ENCODE data around the gene PLEKHO1. TPM values are rescaled to one million over a fixed set of nuclear protein-coding genes. Genes with fewer than 3 reads are reported as not detected.

Gene PLEKHO1
- total RNA-seq, 1 experiment from 2014 or later: 1.3 TPM

DNA sequence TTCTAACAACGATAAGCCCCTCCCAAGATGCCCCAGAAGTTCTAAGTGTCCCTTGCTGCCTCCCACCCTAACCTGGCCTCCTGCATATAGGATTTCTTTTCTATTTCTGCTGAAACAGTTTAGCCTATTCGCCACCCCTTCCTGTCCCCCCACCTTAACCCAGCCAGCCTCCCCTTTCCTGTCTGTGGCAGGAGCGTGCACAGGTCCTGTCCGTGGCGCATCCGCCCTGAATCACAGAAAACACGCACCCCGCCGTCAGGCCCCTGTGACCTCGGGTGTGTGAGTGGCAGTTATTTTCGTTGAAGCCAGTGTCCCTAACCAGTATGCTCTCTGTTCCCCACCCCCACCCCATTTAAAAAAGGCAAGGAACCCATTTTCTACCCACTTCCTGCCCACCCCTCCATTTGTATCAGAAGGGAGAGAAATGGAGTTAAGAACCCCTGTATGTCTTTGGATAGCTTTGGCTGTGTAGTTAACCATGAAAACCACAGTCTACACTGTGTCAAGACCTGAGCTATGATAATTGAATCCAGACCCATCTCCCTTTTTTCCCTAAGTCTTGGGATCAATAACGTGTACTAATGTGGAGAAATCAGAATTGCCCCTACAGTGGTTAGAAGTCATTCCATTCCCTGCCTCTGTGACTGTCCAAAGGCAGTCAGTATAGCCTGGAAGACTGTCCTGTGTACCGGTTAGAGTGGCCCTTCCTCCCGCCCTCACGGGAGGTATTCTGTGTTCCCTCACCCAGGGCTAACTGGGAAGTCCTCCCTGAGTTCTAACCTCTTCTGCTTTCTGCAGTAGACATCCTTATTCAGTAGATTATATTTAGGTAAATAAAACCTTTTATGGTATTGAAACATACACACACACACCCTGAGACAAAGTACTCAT, 1.8 kb downstream of the PLEKHO1 start:
- H3K4me2 ChIP-seq: no peak overlapping the region
- H3K27ac ChIP-seq: no peak overlapping the region
- BruUV-seq (replicated peaks): no TSS peak
- no peaks in the 10 kb centered on the region for H3K27me3 ChIP-seq (ENCODE audit: insufficient read depth, low read depth)
- H3K4me3 ChIP-seq: no peak overlapping the region
- no peaks in the 10 kb centered on the region for H3K9me2 ChIP-seq (ENCODE audit: insufficient read depth)
- no peaks in the 10 kb centered on the region for H3K36me3 ChIP-seq (ENCODE audit: low read depth)
- DNase-seq: no peak
- POLR2A ChIA-PET (ENCODE audit: unreplicated experiment): no interaction called here
- intact Hi-C loops (cut with micrococcal nuclease; ENCODE audit: unreplicated experiment): no loop called here
- H3K9me3 ChIP-seq (ENCODE audit: insufficient read depth, low read depth): no peaks in the 10 kb centered on the region
- CTCF ChIA-PET: interaction anchor here (0.8 kb wide), 1 partner anchor 23 kb away, joined by 3 read pairs; no protein-coding TSS in a partner anchor
- no peak overlapping the region for H2AFZ ChIP-seq
- H3K79me2 ChIP-seq (ENCODE audit: low read depth): no peaks in the 10 kb centered on the region
- no peaks in the 10 kb centered on the region; the same call in 1 of the 2 replicates for H3F3A ChIP-seq (ENCODE audit: insufficient read depth, low read depth)
- no peaks in the 10 kb centered on the region for H4K20me1 ChIP-seq (ENCODE audit: insufficient read depth)
- TF ChIP-seq EZH2 (IDR thresholded peaks at IDR 0.05; ENCODE audit: low read depth): no peak
- no peak for TF ChIP-seq CTCF (conservative IDR thresholded peaks at IDR 0.05)
- H3K4me1 ChIP-seq (replicated peaks; ENCODE audit: insufficient read depth): no peaks in the 10 kb centered on the region

GRCh38 chr1:150152182-150152536, 2.4 kb downstream of the PLEKHO1 start:
- no peak overlapping the region for H3K27ac ChIP-seq
- no peaks in the 10 kb centered on the region for H3K4me1 ChIP-seq (replicated peaks; ENCODE audit: insufficient read depth)
- CTCF ChIA-PET: interaction anchor here (0.8 kb wide), 1 partner anchor 22 kb away, joined by 3 read pairs; no protein-coding TSS in a partner anchor
- no peaks in the 10 kb centered on the region for H3K27me3 ChIP-seq (ENCODE audit: insufficient read depth, low read depth)
- H3K36me3 ChIP-seq (ENCODE audit: low read depth): no peaks in the 10 kb centered on the region
- no peak for DNase-seq
- H3F3A ChIP-seq (ENCODE audit: insufficient read depth, low read depth): no peaks in the 10 kb centered on the region; the same call in 1 of the 2 replicates
- no peak overlapping the region for H3K4me3 ChIP-seq
- H3K4me2 ChIP-seq: no peak overlapping the region
- no TSS peak for BruUV-seq (replicated peaks)
- no peaks in the 10 kb centered on the region for H3K9me2 ChIP-seq (ENCODE audit: insufficient read depth)
- H2AFZ ChIP-seq: no peak overlapping the region
- no peaks in the 10 kb centered on the region for H3K79me2 ChIP-seq (ENCODE audit: low read depth)
- no peak for TF ChIP-seq CTCF (conservative IDR thresholded peaks at IDR 0.05)
- no peak for TF ChIP-seq EZH2 (IDR thresholded peaks at IDR 0.05; ENCODE audit: low read depth)
- H3K9me3 ChIP-seq (ENCODE audit: insufficient read depth, low read depth): no peaks in the 10 kb centered on the region
- POLR2A ChIA-PET (ENCODE audit: unreplicated experiment): no interaction called here
- intact Hi-C loops (cut with micrococcal nuclease; ENCODE audit: unreplicated experiment): no loop called here
- no peaks in the 10 kb centered on the region for H4K20me1 ChIP-seq (ENCODE audit: insufficient read depth)

DNA sequence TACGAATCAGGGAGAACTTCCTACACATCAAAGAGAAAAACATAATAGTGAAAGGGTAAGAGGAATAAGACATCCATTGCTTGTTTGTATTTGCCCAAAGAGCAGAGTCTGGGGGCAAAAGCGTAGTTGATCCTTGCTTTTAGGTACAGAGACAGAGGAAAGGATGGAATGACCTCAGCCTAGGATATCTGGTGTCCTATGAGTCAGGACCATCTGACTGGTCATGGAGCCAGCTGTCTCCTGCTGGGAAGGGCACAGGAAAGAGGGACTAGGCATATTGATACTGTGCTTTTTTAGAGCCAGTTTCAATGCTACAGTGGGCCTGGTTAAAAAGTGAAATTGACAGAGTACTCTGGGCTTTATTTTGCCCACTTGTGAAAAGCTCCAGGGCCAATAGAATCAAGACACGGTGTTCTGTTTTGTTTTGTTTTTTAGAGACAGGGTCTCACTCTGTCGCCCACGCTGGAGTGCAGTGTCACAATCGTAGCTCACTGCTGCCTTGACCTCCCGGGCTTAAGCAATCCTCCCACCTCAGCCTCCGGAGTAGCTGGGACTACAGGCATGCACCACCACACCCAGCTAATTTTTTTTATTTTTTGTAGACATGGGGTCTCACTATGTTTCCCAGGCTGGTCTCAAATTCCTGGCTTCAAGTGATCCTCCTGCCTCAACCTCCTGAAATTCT, 3.2 kb downstream of the PLEKHO1 start:
- H3K4me2 ChIP-seq: no peak overlapping the region
- no peak for DNase-seq
- CTCF ChIA-PET: interaction anchor here (0.7 to 0.8 kb wide), 2 partner anchors 21 to 65 kb away, joined by 3 to 5 read pairs; no protein-coding TSS in a partner anchor

More for the DNA sequence above, 3.2 kb downstream of the PLEKHO1 start:
- Histone ChIP-seq H4K20me1 (ENCODE audit: insufficient read depth) (no peaks in the 10 kb centered on the region), H3K27me3 (ENCODE audit: insufficient read depth, low read depth) (no peaks in the 10 kb centered on the region), H3K9me3 (ENCODE audit: insufficient read depth, low read depth) (no peaks in the 10 kb centered on the region), H3K36me3 (ENCODE audit: low read depth) (no peaks in the 10 kb centered on the region), H3F3A (ENCODE audit: insufficient read depth, low read depth) (no peaks in the 10 kb centered on the region; the same call in 1 of the 2 replicates), H2AFZ (no peak overlapping the region), H3K9me2 (ENCODE audit: insufficient read depth) (no peaks in the 10 kb centered on the region), H3K4me3 (no peak overlapping the region), H3K27ac (no peak overlapping the region), H3K79me2 (ENCODE audit: low read depth) (no peaks in the 10 kb centered on the region), H3K4me1 (replicated peaks; ENCODE audit: insufficient read depth) (no peaks in the 10 kb centered on the region)
- no TSS peak for BruUV-seq (replicated peaks)
- TF ChIP-seq CTCF (conservative IDR thresholded peaks at IDR 0.05): no peak
- TF ChIP-seq EZH2 (IDR thresholded peaks at IDR 0.05; ENCODE audit: low read depth): no peak
- POLR2A ChIA-PET (ENCODE audit: unreplicated experiment): no interaction called here
- intact Hi-C loops (cut with micrococcal nuclease; ENCODE audit: unreplicated experiment): no loop called here
